Omental fat pad (tissue), 4 donors: ENCODE data around the gene NMRK2. TPM values are rescaled to one million over a fixed set of nuclear protein-coding genes. Genes with fewer than 3 reads are reported as not detected.
"Not testable (repeated sequence)": the region's sequence is repeated elsewhere in the genome, so short reads cannot be mapped to it uniquely, and the experiment has no call there.

Source experiments
- ATAC-seq: fragments of 150-250 bp; one replicate; pipeline ENCODE4 v1.9.1; 2016; ENCODE audit warnings: mild to moderate bottlenecking, moderate library complexity; ENCODE audit not compliant: low FRiP score
- DNase-seq: peaks from one replicate; pipeline ENCODE4 v3.0.0-alpha.2; 2019; ENCODE audit warnings: low spot score
- CTCF ChIP-seq, 3 donors: fragments of 450-650 bp; IDR thresholded peaks; one replicate each; pipeline ENCODE4 v1.5.1; 2016 to 2017; ENCODE audit warnings: antibody characterized with exemption in 3 of 3, mild to moderate bottlenecking in 3 of 3, moderate library complexity in 2 of 3
- total RNA-seq, 4 donors: library from RNA; depleted of rRNA; stranded (reverse); fragments of >200 nt; gene quantifications; one replicate each; pipeline ENCODE4 v1.1.0, GENCODE V29; 2016

Gene NMRK2
- total RNA-seq, 4 donors from 2014 or later = not detected

DNA sequence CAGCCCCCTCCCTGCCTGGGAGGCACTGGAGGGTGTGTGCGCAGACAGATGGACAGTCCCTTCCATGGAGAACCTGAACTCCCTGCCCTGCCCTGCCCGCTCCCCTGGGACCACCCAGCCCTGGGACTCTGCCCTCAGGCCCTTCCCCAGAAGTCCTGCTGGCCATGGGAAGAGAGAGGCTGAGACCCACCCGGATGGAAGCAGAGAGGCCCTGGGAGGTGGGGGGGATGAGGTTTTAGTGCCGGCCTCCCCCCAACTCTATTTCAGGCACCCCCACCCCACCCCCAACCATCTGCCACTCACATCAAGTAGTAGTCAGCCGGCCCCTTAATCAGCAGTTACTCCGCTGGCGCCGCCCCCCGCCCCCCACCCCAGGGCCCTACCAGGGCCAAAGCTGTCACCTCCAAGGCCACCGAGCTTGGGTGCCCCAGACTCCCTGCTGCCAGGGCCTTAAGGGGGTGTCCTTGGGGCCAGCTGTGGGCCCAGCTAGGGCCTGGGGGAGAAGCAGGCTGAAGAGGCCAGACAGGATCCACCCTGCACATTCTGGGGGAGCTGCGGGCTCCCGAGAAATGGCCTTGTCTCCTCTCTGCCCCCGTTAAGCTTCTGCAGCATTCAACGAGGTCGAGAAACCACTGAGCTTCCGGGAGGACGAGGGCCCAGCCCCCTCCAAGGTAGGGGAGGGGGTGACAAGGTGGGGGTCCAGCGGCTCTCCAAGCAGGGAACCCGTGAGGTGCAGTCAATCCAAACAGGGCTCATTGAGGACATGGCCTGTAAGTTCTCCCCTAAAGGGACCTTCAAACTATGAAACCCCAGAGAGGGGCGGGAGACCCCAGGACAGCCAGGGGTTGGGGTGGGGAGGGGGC is 17.4 kb downstream of the NMRK2 start:
- DNase-seq (no peak), ATAC-seq (no peak)
- no peak for TF ChIP-seq CTCF (IDR thresholded peaks at IDR 0.05)

GRCh38 chr19:3950871-3951861 is 18.3 kb downstream of the NMRK2 start:
- ATAC-seq (no peak), DNase-seq (no peak)
- TF ChIP-seq CTCF (IDR thresholded peaks at IDR 0.05) = no peak

GRCh38 chr19:3952755-3953276 is 19.9 kb downstream of the NMRK2 start:
- ATAC-seq, DNase-seq: not testable (repeated sequence)

GRCh38 chr19:3954107-3954506 is 21.2 kb downstream of the NMRK2 start:
- DNase-seq (no peak), ATAC-seq (no peak)
- no peak for TF ChIP-seq CTCF (IDR thresholded peaks at IDR 0.05)

DNA sequence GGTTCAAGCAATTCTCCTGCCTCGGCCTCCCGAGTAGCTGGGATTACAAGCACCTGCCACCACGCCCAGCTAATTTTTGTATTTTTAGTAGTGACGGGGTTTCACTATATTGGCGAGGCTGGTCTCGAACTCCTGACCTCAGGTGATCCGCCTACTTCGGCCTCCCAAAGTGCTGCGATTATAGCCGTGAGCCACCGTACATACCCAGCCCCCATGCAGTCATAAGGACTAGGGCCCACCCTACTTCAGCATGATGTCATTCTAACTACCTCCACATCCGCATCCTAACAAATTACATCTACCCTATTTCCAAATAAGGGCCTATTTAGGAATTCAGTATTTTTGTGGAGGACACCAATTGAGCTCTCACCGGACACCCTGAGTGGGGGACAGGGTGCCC is 22.4 kb downstream of the NMRK2 start:
- ATAC-seq, DNase-seq: not testable (repeated sequence)

- DNase-seq (no peak), ATAC-seq (no peak)
- no peak for TF ChIP-seq CTCF (IDR thresholded peaks at IDR 0.05)
Observed at GRCh38 chr19:3955688-3956087, 22.8 kb downstream of the NMRK2 start.

GRCh38 chr19:3958836-3959765 is 26.2 kb downstream of the NMRK2 start:
- ATAC-seq (no peak), DNase-seq (no peak)
- TF ChIP-seq CTCF (IDR thresholded peaks at IDR 0.05) = no peak
